Measurements from ENCODE around the gene WWC2.

The WWC2 gene

DNA sequence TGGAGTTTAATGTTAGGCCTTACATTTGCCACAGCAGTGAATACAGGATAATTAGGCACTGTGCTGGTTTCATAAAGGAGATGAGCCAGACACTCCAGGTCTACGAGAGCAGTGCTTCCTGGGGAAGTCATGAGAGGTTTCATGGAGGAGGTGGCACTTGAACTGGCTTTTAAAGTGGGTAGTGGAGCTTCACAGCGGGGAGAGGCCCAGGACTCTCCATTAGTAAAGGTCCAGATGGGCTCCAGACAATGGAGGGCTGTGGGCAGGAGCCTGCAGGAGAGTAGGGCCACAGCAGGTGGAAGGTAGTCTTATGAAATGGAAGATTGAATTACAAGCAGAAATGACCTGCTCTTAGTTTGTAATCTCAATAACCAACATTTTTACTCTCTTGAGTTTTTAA lies 192.0 kb downstream of the WWC2 start:
- Histone ChIP-seq H3K4me3 (ENCODE audit: low read depth in 1 of 2, low read length in 1 of 2) (no peak overlapping the region), H3K27me3 (no peaks in the 10 kb centered on the region), H3K36me3 (no peaks in the 10 kb centered on the region), H3K27ac (no peak overlapping the region), H3K9me3 (no peaks in the 10 kb centered on the region), H3K4me1 (ENCODE audit: control insufficient read depth in 1 of 2, insufficient read depth in 1 of 2, low read depth in 1 of 2, low read length in 1 of 2) (no peaks in the 10 kb centered on the region)
- TF ChIP-seq, protein P1, sequence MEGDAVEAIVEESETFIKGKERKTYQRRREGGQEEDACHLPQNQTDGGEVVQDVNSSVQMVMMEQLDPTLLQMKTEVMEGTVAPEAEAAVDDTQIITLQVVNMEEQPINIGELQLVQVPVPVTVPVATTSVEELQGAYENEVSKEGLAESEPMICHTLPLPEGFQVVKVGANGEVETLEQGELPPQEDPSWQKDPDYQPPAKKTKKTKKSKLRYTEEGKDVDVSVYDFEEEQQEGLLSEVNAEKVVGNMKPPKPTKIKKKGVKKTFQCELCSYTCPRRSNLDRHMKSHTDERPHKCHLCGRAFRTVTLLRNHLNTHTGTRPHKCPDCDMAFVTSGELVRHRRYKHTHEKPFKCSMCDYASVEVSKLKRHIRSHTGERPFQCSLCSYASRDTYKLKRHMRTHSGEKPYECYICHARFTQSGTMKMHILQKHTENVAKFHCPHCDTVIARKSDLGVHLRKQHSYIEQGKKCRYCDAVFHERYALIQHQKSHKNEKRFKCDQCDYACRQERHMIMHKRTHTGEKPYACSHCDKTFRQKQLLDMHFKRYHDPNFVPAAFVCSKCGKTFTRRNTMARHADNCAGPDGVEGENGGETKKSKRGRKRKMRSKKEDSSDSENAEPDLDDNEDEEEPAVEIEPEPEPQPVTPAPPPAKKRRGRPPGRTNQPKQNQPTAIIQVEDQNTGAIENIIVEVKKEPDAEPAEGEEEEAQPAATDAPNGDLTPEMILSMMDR (IDR thresholded peaks at IDR 0.05): no peak

DNA sequence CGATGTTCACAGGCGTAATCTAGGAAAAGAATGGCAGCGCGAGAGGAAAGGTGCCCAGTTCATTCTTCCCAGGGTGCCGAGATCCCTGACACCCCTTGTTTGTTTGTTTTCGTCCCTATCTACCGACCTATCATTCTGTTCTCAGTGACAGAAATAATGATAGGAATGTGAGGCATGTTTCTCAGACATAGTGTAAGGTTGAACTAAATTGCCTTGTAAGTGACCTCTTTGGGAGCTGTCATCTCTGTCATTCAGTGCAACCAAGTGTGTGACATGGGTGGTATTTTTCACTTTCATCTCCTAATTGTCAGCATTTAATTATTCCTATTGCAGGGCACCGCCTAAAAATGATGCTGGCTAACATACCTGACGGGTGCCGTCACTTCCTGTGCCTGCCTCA lies 196.7 kb downstream of the WWC2 start:
- no peaks in the 10 kb centered on the region for H3K4me1 ChIP-seq (ENCODE audit: control insufficient read depth in 1 of 2, insufficient read depth in 1 of 2, low read depth in 1 of 2, low read length in 1 of 2)
- no peak overlapping the region for H3K4me3 ChIP-seq (ENCODE audit: low read depth in 1 of 2, low read length in 1 of 2)
- no peak overlapping the region for H3K27ac ChIP-seq
- H3K27me3 ChIP-seq: no peaks in the 10 kb centered on the region
- TF ChIP-seq, protein P1 (IDR thresholded peaks at IDR 0.05): no peak
- H3K36me3 ChIP-seq: no peaks in the 10 kb centered on the region
- no peaks in the 10 kb centered on the region for H3K9me3 ChIP-seq

DNA sequence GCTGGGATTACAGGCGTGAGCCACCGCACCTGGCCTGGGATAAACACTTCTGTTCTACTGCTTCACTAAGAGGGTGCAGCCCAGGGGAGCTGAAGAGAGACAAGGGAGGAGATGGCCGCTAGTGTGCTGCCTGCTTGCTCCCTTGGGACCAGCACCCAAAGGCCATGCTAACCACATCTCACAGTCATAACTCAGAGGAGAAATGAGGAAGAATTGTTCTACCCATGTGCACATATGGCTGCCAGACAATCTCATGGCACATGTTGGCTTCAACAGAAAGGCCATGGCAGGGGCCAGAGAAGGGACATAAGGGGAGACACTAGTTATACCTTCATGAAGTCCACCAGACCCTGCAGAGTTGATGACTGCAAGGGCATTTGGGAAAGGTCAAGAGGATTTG lies 198.6 kb downstream of the WWC2 start:
- Histone ChIP-seq H3K4me1 (ENCODE audit: control insufficient read depth in 1 of 2, insufficient read depth in 1 of 2, low read depth in 1 of 2, low read length in 1 of 2) (no peaks in the 10 kb centered on the region), H3K27me3 (no peaks in the 10 kb centered on the region), H3K27ac (no peak overlapping the region), H3K4me3 (ENCODE audit: low read depth in 1 of 2, low read length in 1 of 2) (no peak overlapping the region), H3K9me3 (no peaks in the 10 kb centered on the region), H3K36me3 (no peaks in the 10 kb centered on the region)
- TF ChIP-seq, protein P1 (IDR thresholded peaks at IDR 0.05): no peak

DNA sequence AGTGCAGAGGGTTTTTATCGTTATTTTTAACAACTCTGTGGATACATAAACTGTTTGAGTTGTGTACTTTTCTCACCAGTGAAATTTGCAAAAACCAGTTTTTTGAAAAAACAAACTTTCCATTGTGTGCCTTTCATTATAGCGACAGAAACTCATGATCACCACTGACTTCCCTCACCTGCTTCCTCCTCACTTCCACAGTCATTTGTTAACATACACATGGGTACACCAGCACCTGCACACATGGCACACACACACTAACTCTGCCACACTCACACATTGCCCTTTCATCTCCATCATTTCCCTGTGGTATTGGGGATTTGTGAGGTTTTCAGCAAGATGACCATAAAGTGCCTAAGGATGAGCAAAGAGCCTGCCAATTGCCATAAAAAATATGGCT lies 200.4 kb downstream of the WWC2 start:
- no peak overlapping the region for H3K4me3 ChIP-seq (ENCODE audit: low read depth in 1 of 2, low read length in 1 of 2)
- H3K9me3 ChIP-seq: no peaks in the 10 kb centered on the region
- TF ChIP-seq, protein P1 (IDR thresholded peaks at IDR 0.05): no peak
- H3K27ac ChIP-seq: no peak overlapping the region
- no peaks in the 10 kb centered on the region for H3K4me1 ChIP-seq (ENCODE audit: control insufficient read depth in 1 of 2, insufficient read depth in 1 of 2, low read depth in 1 of 2, low read length in 1 of 2)
- H3K27me3 ChIP-seq: no peaks in the 10 kb centered on the region
- no peaks in the 10 kb centered on the region for H3K36me3 ChIP-seq

DNA sequence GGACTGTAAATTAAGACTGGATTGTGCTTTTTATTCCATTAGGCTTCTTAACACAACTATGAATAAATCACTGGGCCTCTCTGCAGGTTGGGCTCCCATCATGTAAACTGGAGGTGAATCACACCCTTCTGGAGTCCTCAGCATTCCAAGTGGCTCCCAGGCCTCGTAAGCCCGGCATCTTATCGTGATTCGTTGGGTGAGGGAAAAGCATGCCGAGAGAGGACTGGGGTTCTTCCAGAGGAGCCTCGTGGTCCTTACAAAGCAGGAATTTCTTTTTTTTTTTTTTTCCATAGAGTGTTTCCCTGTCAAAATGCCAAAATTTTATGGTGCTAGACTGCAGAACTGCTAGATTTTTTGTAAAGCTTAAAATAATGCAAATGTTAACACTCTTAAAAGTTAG lies 201.0 kb downstream of the WWC2 start:
- H3K36me3 ChIP-seq: no peaks in the 10 kb centered on the region
- TF ChIP-seq, protein P1 (IDR thresholded peaks at IDR 0.05): no peak
- H3K27me3 ChIP-seq: no peaks in the 10 kb centered on the region
- H3K27ac ChIP-seq: no peak overlapping the region
- H3K4me3 ChIP-seq (ENCODE audit: low read depth in 1 of 2, low read length in 1 of 2): no peak overlapping the region
- H3K4me1 ChIP-seq (ENCODE audit: control insufficient read depth in 1 of 2, insufficient read depth in 1 of 2, low read depth in 1 of 2, low read length in 1 of 2): no peaks in the 10 kb centered on the region
- no peaks in the 10 kb centered on the region for H3K9me3 ChIP-seq

DNA sequence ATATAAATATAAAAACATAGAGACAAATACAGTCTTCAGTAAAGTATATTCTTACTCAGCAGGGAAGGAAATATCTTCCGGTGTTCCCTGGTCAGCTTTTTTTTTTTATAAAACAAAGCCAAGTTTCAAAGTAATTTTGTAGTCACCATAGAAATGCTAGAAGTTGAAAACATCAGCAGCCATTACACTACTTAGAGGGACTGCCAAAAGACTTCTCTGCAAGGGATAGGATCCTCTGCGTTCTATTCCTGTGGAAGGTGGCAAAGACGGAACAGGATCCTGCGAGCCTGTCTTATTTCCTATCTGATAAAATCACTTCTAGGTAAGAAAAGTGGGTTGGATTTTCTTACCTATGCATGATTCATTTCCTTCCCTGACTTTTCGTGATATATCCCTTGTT lies 201.6 kb downstream of the WWC2 start:
- TF ChIP-seq, protein P1 (IDR thresholded peaks at IDR 0.05): no peak
- no peaks in the 10 kb centered on the region for H3K4me1 ChIP-seq (ENCODE audit: control insufficient read depth in 1 of 2, insufficient read depth in 1 of 2, low read depth in 1 of 2, low read length in 1 of 2)
- no peaks in the 10 kb centered on the region for H3K36me3 ChIP-seq
- H3K27ac ChIP-seq: no peak overlapping the region
- H3K27me3 ChIP-seq: no peaks in the 10 kb centered on the region
- H3K9me3 ChIP-seq: no peaks in the 10 kb centered on the region
- H3K4me3 ChIP-seq (ENCODE audit: low read depth in 1 of 2, low read length in 1 of 2): no peak overlapping the region

Measured in neutrophil (primary cell).